ENCODE measurements around the gene KIF11.

Gene KIF11

DNA sequence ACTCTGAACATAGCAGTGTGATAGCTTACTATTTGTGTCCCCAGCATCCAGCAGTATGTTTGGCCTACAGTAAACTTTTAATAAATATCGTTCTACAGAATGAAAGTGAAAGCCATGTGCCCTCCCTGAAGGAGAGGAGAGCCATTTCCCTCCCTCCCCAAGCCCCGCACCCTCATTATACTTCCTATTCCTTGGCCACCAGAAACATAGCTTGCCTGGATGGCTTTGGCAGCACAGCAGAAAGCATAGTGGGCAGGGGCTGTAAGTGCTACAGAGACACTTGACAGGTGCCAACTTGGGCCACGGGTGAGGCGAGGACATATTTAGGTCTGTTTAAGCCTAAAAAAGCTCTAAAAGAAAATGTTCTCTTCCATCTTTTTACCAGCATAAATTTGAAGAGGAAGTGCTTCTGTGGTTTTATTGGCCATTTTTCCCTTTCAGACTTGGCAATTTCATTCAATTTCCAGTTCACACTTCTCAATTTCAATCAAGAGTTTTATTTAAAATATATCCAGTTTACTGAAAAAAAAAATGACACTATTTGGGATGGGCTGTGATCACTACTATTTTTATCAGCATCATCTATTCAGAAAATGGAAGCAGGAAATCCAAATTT, 109.5 kb downstream of the KIF11 start:
- no peak overlapping the region for H2AFZ ChIP-seq (ENCODE audit: low read depth)
- no peak overlapping the region for H3K9ac ChIP-seq
- no peaks in the 10 kb centered on the region for H4K20me1 ChIP-seq (ENCODE audit: insufficient read depth)
- H3K79me2 ChIP-seq (ENCODE audit: insufficient read depth, low read depth), result no peaks in the 10 kb centered on the region
- TF ChIP-seq, protein P1, sequence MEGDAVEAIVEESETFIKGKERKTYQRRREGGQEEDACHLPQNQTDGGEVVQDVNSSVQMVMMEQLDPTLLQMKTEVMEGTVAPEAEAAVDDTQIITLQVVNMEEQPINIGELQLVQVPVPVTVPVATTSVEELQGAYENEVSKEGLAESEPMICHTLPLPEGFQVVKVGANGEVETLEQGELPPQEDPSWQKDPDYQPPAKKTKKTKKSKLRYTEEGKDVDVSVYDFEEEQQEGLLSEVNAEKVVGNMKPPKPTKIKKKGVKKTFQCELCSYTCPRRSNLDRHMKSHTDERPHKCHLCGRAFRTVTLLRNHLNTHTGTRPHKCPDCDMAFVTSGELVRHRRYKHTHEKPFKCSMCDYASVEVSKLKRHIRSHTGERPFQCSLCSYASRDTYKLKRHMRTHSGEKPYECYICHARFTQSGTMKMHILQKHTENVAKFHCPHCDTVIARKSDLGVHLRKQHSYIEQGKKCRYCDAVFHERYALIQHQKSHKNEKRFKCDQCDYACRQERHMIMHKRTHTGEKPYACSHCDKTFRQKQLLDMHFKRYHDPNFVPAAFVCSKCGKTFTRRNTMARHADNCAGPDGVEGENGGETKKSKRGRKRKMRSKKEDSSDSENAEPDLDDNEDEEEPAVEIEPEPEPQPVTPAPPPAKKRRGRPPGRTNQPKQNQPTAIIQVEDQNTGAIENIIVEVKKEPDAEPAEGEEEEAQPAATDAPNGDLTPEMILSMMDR (conservative IDR thresholded peaks at IDR 0.05; ENCODE audit: low read depth, low read length), result no peak
- H3K4me2 ChIP-seq, result no peak overlapping the region
- H3K4me3 ChIP-seq (IDR thresholded peaks at IDR 0.05; ENCODE audit: insufficient read depth, low read depth, low read length), result no peak overlapping the region
- H3K36me3 ChIP-seq (ENCODE audit: insufficient read depth), result no peaks in the 10 kb centered on the region
- H3K27me3 ChIP-seq (ENCODE audit: insufficient read depth, low read depth), result no peaks in the 10 kb centered on the region
- no peaks in the 10 kb centered on the region for H3K4me1 ChIP-seq (ENCODE audit: low read depth, poor library complexity, severe bottlenecking)
- no peak overlapping the region for H3K27ac ChIP-seq

All from KMS-11 (cell line).